ENCODE measurements around the gene DNAH14.
"Not testable (repeated sequence)": the region's sequence is repeated elsewhere in the genome, so short reads cannot be mapped to it uniquely, and the experiment has no call there.

- not testable (repeated sequence) for TF ChIP-seq CTCF (IDR thresholded peaks at IDR 0.05); POLR2AphosphoS5 (IDR thresholded peaks at IDR 0.05; ENCODE audit: low read depth, low read length); SIN3A (IDR thresholded peaks at IDR 0.05; ENCODE audit: borderline replicate concordance, insufficient read depth, low read depth, low read length); TCF7L2 (IDR thresholded peaks at IDR 0.05; ENCODE audit: low read depth, low read length); REST (IDR thresholded peaks at IDR 0.05; ENCODE audit: insufficient read depth in 1 of 2, low read depth in 2 of 2, low read length in 1 of 2)
Measured at GRCh38 chr1:225310544-225310943, 381.1 kb downstream of the DNAH14 start.

All from Panc1 (cell line).